Upper lobe of left lung (tissue), 6 donors: ENCODE measurements around the gene S100A12. TPM values are rescaled to one million over a fixed set of nuclear protein-coding genes. Genes with fewer than 3 reads are reported as not detected.
"Not testable (repeated sequence)": the region's sequence is repeated elsewhere in the genome, so short reads cannot be mapped to it uniquely, and the experiment has no call there.

ENCODE experiments used
- ATAC-seq, 2 donors: fragments of 200-7000 bp; cut with Tn5 transposase; one replicate each; pipeline ENCODE4 v1.9.1; 2022; ENCODE audit warnings: mild to moderate bottlenecking in 2 of 2, moderate library complexity in 2 of 2; ENCODE audit not compliant: low FRiP score in 2 of 2
- DNase-seq, 2 donors: peaks; one replicate each; pipeline ENCODE4 v3.0.0-alpha.2; 2019 to 2020
- H3K27ac ChIP-seq, 4 donors: fragments of 200-600 bp; sonication (generic); one replicate each; pipeline ENCODE4 v1.5.1; 2016 to 2019
- H3K27me3 ChIP-seq, 4 donors: fragments of 200-600 bp; sonication (generic); one replicate each; pipeline ENCODE4 v1.5.1; 2017 to 2019
- H3K36me3 ChIP-seq, 4 donors: fragments of 200-600 bp; sonication (generic); one replicate each; pipeline ENCODE4 v1.5.1; 2016 to 2019
- H3K4me1 ChIP-seq, 4 donors: fragments of 200-600 bp; sonication (generic); one replicate each; pipeline ENCODE4 v1.5.1; 2018 to 2019
- H3K4me3 ChIP-seq, 4 donors: fragments of 200-600 bp; sonication (generic); one replicate each; pipeline ENCODE4 v1.5.1; 2017 to 2019; ENCODE audit warnings: mild to moderate bottlenecking in 2 of 4, moderate library complexity in 1 of 4
- H3K9me3 ChIP-seq, 4 donors: fragments of 200-600 bp; sonication (generic); one replicate each; pipeline ENCODE4 v1.5.1; 2018 to 2019
- CTCF ChIP-seq, 6 experiments: fragments of 450-650 bp in 4 of 6; fragments of 200-600 bp in 2 of 6; sonication (generic) in 2 of 6; IDR thresholded peaks; one replicate each; pipeline ENCODE4 v1.5.1; 2016 to 2019; ENCODE audit warnings: antibody characterized with exemption in 6 of 6
- EP300 ChIP-seq, 4 donors: sonication (generic); formaldehyde crosslinking; IDR thresholded peaks; one replicate each; pipeline ENCODE4 v1.5.1; 2017; ENCODE audit warnings: antibody characterized with exemption in 4 of 4, control low read depth in 2 of 4
- POLR2A ChIP-seq, 4 donors: fragments of 450-650 bp; IDR thresholded peaks; one replicate each; pipeline ENCODE4 v1.5.1; 2016 to 2017; ENCODE audit warnings: antibody characterized with exemption in 4 of 4, mild to moderate bottlenecking in 2 of 4
- POLR2AphosphoS5 ChIP-seq, 2 donors: sonication (generic); formaldehyde crosslinking; IDR thresholded peaks; one replicate each; pipeline ENCODE4 v1.5.1; 2017; ENCODE audit warnings: antibody characterized with exemption in 2 of 2
- WGBS, 2 donors: methylation state at CpG; one replicate each; pipeline ENCODE4 v1.1.5; 2017 to 2018; 5-methylcytosine and 5-hydroxymethylcytosine counted together
- total RNA-seq, 6 donors: library from RNA; depleted of rRNA in 4 of 6; stranded (reverse); fragments of >200 nt in 4 of 6; gene quantifications; one replicate each; pipeline versions ENCODE4 v1.1.0 to v1.2.1, GENCODE V29; 2016 to 2021
- donor health status: DM: no; HTN: no; CAD: no; lungs with moderate emphysema.
- donor health status: DM: no; HTN: yes; CAD: no; lungs with severe emphysema.

S100A12 gene
- 10 to 100 TPM in 5 of 6 donors, 1 to 10 TPM in 1; 5.2 to 75.7 (median 32.1) TPM for total RNA-seq

DNA sequence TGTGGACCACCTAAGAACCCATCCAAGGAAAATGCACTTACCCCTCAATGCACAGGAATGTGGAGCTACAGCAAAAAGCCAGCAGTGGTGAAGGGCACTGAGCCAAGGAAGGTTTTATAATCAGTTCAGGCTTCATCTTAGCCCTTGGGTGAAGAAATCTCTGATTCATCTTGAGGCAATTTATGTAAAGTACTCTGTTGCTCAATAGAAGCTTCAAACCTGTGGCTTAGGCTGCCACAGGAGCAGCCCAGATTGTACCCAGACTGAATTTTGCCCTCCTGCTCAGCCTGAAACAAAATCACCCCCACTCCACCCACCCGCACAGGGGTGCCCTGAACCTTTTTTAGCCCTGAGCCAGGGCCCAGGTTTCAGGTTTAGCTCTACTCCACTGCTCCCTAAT, at the start of gene S100A12:
Gene S100A12, minus strand, starts transcription at position 111 of the 400 bp plus-strand sequence. CDS start 1,029 bp downstream, outside the sequence.
- ATAC-seq (peak; percentile 44 to 81), DNase-seq (peak in 1 of 2 donors; percentile 76)
- Histone ChIP-seq H3K9me3 (no peaks in the 10 kb centered on the region), H3K27ac (peak within 1 kb of the TSS; percentile 27 to 81 (median 46)), H3K27me3 (no peaks in the 10 kb centered on the region), H3K4me3 (no peak within 1 kb of the TSS), H3K4me1 (peaks cover 0 to 11% (median 5%) of the 10 kb centered on the region in 4 donors), H3K36me3 (no peaks in the 10 kb centered on the region)
- TF ChIP-seq POLR2AphosphoS5 (IDR thresholded peaks at IDR 0.05) (peak; percentile 9 to 38), CTCF (IDR thresholded peaks at IDR 0.05) (no peak), POLR2A (IDR thresholded peaks at IDR 0.05) (no peak), EP300 (IDR thresholded peaks at IDR 0.05) (peak in 1 of 4 donors; percentile 16)
- WGBS, 2 donors: 35 to 83% methylated on average over 1 of the region's 1 CpG

DNA sequence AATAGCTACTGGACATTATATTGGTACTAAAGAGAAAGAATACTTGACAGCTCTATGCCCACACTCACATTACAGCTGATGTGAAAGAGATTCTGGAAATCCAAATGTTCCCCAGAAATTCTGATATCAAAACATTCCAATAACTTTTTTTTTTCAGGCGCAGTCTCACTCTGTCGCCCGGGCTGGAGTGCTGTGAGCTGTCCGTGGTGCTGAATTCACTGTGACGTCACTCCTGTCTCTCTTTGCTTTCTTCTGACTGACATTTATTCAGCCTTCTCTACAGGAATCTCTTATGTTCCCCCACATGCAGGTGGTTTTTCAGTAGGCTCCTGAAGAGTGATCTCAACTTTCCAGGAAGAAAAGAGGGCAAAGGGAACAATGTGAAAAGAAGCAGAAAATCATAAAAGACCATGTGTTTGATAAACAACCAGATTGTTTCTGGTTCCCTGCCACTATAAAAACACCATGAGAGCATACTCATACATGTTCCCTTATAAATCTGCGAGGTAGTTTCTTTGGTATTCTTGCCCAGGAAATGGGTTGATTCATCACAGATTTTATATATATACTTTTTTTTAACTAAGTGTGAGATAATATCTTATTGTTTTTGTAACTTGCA, 47.1 kb upstream of the S100A12 start:
- ATAC-seq (peak in 1 of 2 donors; percentile 71), DNase-seq (peak in 1 of 2 donors; percentile 69)
- Histone ChIP-seq H3K9me3 (no peaks in the 10 kb centered on the region), H3K27ac (no peak overlapping the region), H3K4me3 (no peak overlapping the region), H3K27me3 (no peaks in the 10 kb centered on the region), H3K36me3 (no peaks in the 10 kb centered on the region), H3K4me1 (no peaks in the 10 kb centered on the region)
- TF ChIP-seq POLR2AphosphoS5 (IDR thresholded peaks at IDR 0.05): no peak
- WGBS, 2 donors: 9 to 10% methylated on average over 6 of the region's 6 CpGs

- Histone ChIP-seq H3K4me1 (no peaks in the 10 kb centered on the region), H3K4me3 (no peak overlapping the region), H3K27me3 (no peaks in the 10 kb centered on the region), H3K36me3 (no peaks in the 10 kb centered on the region), H3K9me3 (no peaks in the 10 kb centered on the region), H3K27ac (no peak overlapping the region)
- TF ChIP-seq CTCF (IDR thresholded peaks at IDR 0.05) (no peak), POLR2A (IDR thresholded peaks at IDR 0.05) (no peak), POLR2AphosphoS5 (IDR thresholded peaks at IDR 0.05) (no peak), EP300 (IDR thresholded peaks at IDR 0.05) (no peak)
- no peak for DNase-seq
- WGBS, 2 donors: 68 to 84% methylated on average over 2 of the region's 2 CpGs
- ATAC-seq: no peak
Measured at GRCh38 chr1:153420306-153420705, 44.9 kb upstream of the S100A12 start.

GRCh38 chr1:153419436-153419793, 44.0 kb upstream of the S100A12 start:
- WGBS, 2 donors: 42 to 57% methylated on average over 2 of the region's 2 CpGs
- H3K9me3 ChIP-seq, H3K27me3 ChIP-seq, H3K4me1 ChIP-seq, H3K36me3 ChIP-seq, H3K4me3 ChIP-seq, DNase-seq, H3K27ac ChIP-seq, ATAC-seq: not testable (repeated sequence)

GRCh38 chr1:153418758-153419435, 43.5 kb upstream of the S100A12 start:
- H3K27me3 ChIP-seq, H3K27ac ChIP-seq, ATAC-seq, H3K9me3 ChIP-seq, DNase-seq, H3K36me3 ChIP-seq, H3K4me1 ChIP-seq, H3K4me3 ChIP-seq: not testable (repeated sequence)
- WGBS, 2 donors: 65 to 66% methylated on average over 7 of the region's 7 CpGs

- ATAC-seq (no peak), DNase-seq (no peak)
- no peaks in the 10 kb centered on the region for H3K36me3 ChIP-seq
- TF ChIP-seq POLR2A (IDR thresholded peaks at IDR 0.05) (no peak), POLR2AphosphoS5 (IDR thresholded peaks at IDR 0.05) (no peak), EP300 (IDR thresholded peaks at IDR 0.05) (no peak), CTCF (IDR thresholded peaks at IDR 0.05) (no peak)
- H3K9me3 ChIP-seq: no peaks in the 10 kb centered on the region
- no peak overlapping the region for H3K27ac ChIP-seq
- H3K4me1 ChIP-seq: no peaks in the 10 kb centered on the region
- no peak overlapping the region for H3K4me3 ChIP-seq
- 83 to 87% methylated on average over 11 to 12 of the region's 12 CpGs for whole genome bisulfite sequencing, 2 donors
- no peaks in the 10 kb centered on the region for H3K27me3 ChIP-seq
Measured at GRCh38 chr1:153417136-153417888, 41.9 kb upstream of the S100A12 start.
